IMR-90 (cell line): Measurements from ENCODE around the gene BCL2. TPM values are rescaled to one million over a fixed set of nuclear protein-coding genes. Genes with fewer than 3 reads are reported as not detected.

Experiments used
- ATAC-seq: fragments of 200-7000 bp; cut with Tn5 transposase; 2 replicates; pipeline ENCODE4 v1.9.1; 2020; ENCODE audit warnings: low read depth, mild to moderate bottlenecking, moderate library complexity
- BruUV-seq: library from RNA; stranded (reverse); fragments of 400-500 nt; replicated peaks from 2 replicates; lab custom pipeline; 2021; lab: Mats Ljungman, UMichigan
- CTCF ChIA-PET: fragments of 300-600 bp; formaldehyde crosslinking; extraction: SDS; loops from one replicate; lab custom pipeline; 2021; ENCODE audit warnings: antibody characterized with exemption; lab: Yijun Ruan, JAX
- POLR2A ChIA-PET: fragments of 300-600 bp; sonication (Branson Sonifier 250); formaldehyde crosslinking; loops from one replicate; lab custom pipeline; 2022; ENCODE audit warnings: antibody characterized with exemption; ENCODE audit not compliant: unreplicated experiment; lab: Charles Lee
- DNase-seq: peaks from one replicate; pipeline ENCODE4 v3.0.0; 2013
- H2AFZ ChIP-seq: replicated peaks from 2 replicates; pipeline ENCODE3; 2013; ENCODE audit warnings: low read length, mild to moderate bottlenecking; ENCODE audit not compliant: poor library complexity
- H2AK5ac ChIP-seq: 2 replicates; pipeline ENCODE4 v1.6.1; 2013; ENCODE audit warnings: low read depth, low read length, inconsistent platforms
- H2AK9ac ChIP-seq: replicated peaks from 2 replicates; pipeline ENCODE3; 2013; ENCODE audit warnings: mild to moderate bottlenecking, low read depth, low read length, moderate library complexity; ENCODE audit not compliant: poor library complexity
- H2BK120ac ChIP-seq: 2 replicates; pipeline ENCODE4 v1.6.1; 2013; ENCODE audit warnings: low read depth, low read length, inconsistent platforms
- H2BK15ac ChIP-seq: 3 replicates; pipeline ENCODE4 v1.6.1; 2013; ENCODE audit warnings: low read depth, low read length, inconsistent platforms
- H2BK20ac ChIP-seq: 2 replicates; pipeline ENCODE4 v1.6.1; 2013; ENCODE audit warnings: low read depth, mild to moderate bottlenecking, inconsistent platforms, low read length, moderate library complexity
- H2BK5ac ChIP-seq: 2 replicates; pipeline ENCODE4 v1.6.1; 2013; ENCODE audit warnings: mild to moderate bottlenecking, low read depth, low read length, inconsistent platforms; ENCODE audit not compliant: poor library complexity, severe bottlenecking
- H3K14ac ChIP-seq: replicated peaks from 2 replicates; pipeline ENCODE4 v1.6.1; 2013; ENCODE audit warnings: low read depth, low read length, inconsistent platforms
- H3K18ac ChIP-seq: 2 replicates; pipeline ENCODE4 v1.6.1; 2013; ENCODE audit warnings: low read depth, low read length, control low read depth
- H3K23ac ChIP-seq: 2 replicates; pipeline ENCODE4 v1.6.1; 2013; ENCODE audit warnings: low read depth, low read length, inconsistent platforms
- H3K27ac ChIP-seq: 2 replicates; pipeline ENCODE4 v1.5.1; 2013; ENCODE audit warnings: mild to moderate bottlenecking, control low read depth, low read length; ENCODE audit not compliant: insufficient read depth
- H3K27me3 ChIP-seq: 2 replicates; pipeline ENCODE4 v1.6.1; 2013; ENCODE audit warnings: low read length; ENCODE audit not compliant: control insufficient read depth, insufficient read depth
- H3K36me3 ChIP-seq: 2 replicates; pipeline ENCODE4 v1.6.1; 2013; ENCODE audit warnings: low read length, mixed read lengths; ENCODE audit not compliant: control insufficient read depth, insufficient read depth
- H3K4ac ChIP-seq: 2 replicates; pipeline ENCODE4 v1.6.1; 2013; ENCODE audit warnings: low read depth, low read length, inconsistent platforms
- H3K4me1 ChIP-seq: 2 replicates; pipeline ENCODE4 v1.6.1; 2013; ENCODE audit warnings: low read length, mixed read lengths; ENCODE audit not compliant: control insufficient read depth, insufficient read depth
- H3K4me2 ChIP-seq: 2 replicates; pipeline ENCODE4 v1.6.1; 2013; ENCODE audit warnings: low read depth, mild to moderate bottlenecking, control low read depth, low read length, moderate library complexity
- H3K4me3 ChIP-seq: 2 replicates; pipeline ENCODE4 v1.5.1; 2013; ENCODE audit warnings: low read depth, mild to moderate bottlenecking, control low read depth, low read length, moderate library complexity; ENCODE audit not compliant: insufficient read depth
- H3K56ac ChIP-seq: 2 replicates; pipeline ENCODE4 v1.6.1; 2013; ENCODE audit warnings: low read length, inconsistent platforms; ENCODE audit not compliant: insufficient read depth; ENCODE audit errors: extremely low read depth
- H3K79me1 ChIP-seq, 2 experiments: 2 replicates each; pipeline ENCODE4 v1.6.1; 2013; ENCODE audit warnings: low read length in 2 of 2, inconsistent platforms in 1 of 2, low read depth in 1 of 2
- H3K9ac ChIP-seq: 2 replicates; pipeline ENCODE4 v1.6.1; 2013; ENCODE audit warnings: low read depth, low read length, control low read depth
- H3K9me1 ChIP-seq: 2 replicates; pipeline ENCODE4 v1.6.1; 2013; ENCODE audit warnings: low read length, inconsistent platforms; ENCODE audit not compliant: insufficient read depth
- H3K9me3 ChIP-seq: 2 replicates; pipeline ENCODE4 v1.6.1; 2013; ENCODE audit warnings: low read length; ENCODE audit not compliant: control insufficient read depth, insufficient read depth
- H4K20me1 ChIP-seq: 2 replicates; pipeline ENCODE4 v1.6.1; 2013; ENCODE audit warnings: low read length, inconsistent platforms; ENCODE audit not compliant: insufficient read depth
- H4K5ac ChIP-seq: 2 replicates; pipeline ENCODE4 v1.6.1; 2013; ENCODE audit warnings: mild to moderate bottlenecking, low read depth, low read length, control low read depth
- H4K8ac ChIP-seq, 2 experiments: 2 replicates each; pipeline ENCODE4 v1.6.1; 2013; ENCODE audit warnings: low read depth in 2 of 2, low read length in 2 of 2, control low read depth in 1 of 2, inconsistent platforms in 1 of 2
- H4K91ac ChIP-seq: 2 replicates; pipeline ENCODE4 v1.6.1; 2013; ENCODE audit warnings: low read depth, low read length, inconsistent platforms; ENCODE audit not compliant: insufficient read depth
- BHLHE40 ChIP-seq: fragments of 150-350 bp; IDR thresholded peaks from 2 replicates; pipeline ENCODE4 v1.6.1; 2016; ENCODE audit warnings: mild to moderate bottlenecking, low read depth, low read length
- CEBPB ChIP-seq: IDR thresholded peaks from 2 replicates; pipeline ENCODE4 v1.6.1; 2012; ENCODE audit warnings: low read depth, low read length, improper control_type of control experiment
- CHD1 ChIP-seq: IDR thresholded peaks from 2 replicates; pipeline ENCODE4 v1.6.1; 2012; ENCODE audit warnings: low read depth, low read length, improper control_type of control experiment
- ELK1 ChIP-seq: fragments of 150-350 bp; IDR thresholded peaks from 2 replicates; pipeline ENCODE4 v1.6.1; 2016; ENCODE audit warnings: low read depth, mild to moderate bottlenecking, low read length, moderate library complexity, borderline replicate concordance
- FOS ChIP-seq: fragments of 150-350 bp; IDR thresholded peaks from 2 replicates; pipeline ENCODE4 v1.6.1; 2016; ENCODE audit warnings: low read depth, low read length
- MAFK ChIP-seq: IDR thresholded peaks from 2 replicates; pipeline ENCODE4 v1.6.1; 2012; ENCODE audit warnings: low read depth, low read length, improper control_type of control experiment
- MAZ ChIP-seq: IDR thresholded peaks from 2 replicates; pipeline ENCODE4 v1.6.1; 2012; ENCODE audit warnings: low read depth, mild to moderate bottlenecking, low read length, improper control_type of control experiment, moderate library complexity, borderline replicate concordance
- MXI1 ChIP-seq: IDR thresholded peaks from 2 replicates; pipeline ENCODE4 v1.6.1; 2012; ENCODE audit warnings: low read depth, mild to moderate bottlenecking, low read length, moderate library complexity, borderline replicate concordance
- NFE2L2 ChIP-seq: fragments of 150-350 bp; IDR thresholded peaks from 2 replicates; pipeline ENCODE4 v1.6.1; 2016; ENCODE audit warnings: low read depth, mild to moderate bottlenecking, low read length
- POLR2A ChIP-seq: IDR thresholded peaks from 2 replicates; pipeline ENCODE4 v1.6.1; 2012; ENCODE audit warnings: mild to moderate bottlenecking, low read depth, low read length
- RAD21 ChIP-seq: IDR thresholded peaks from 2 replicates; pipeline ENCODE4 v1.6.1; 2012; ENCODE audit warnings: low read length, improper control_type of control experiment
- RCOR1 ChIP-seq: IDR thresholded peaks from 2 replicates; pipeline ENCODE4 v1.6.1; 2012; ENCODE audit warnings: mild to moderate bottlenecking, low read length, improper control_type of control experiment; ENCODE audit not compliant: insufficient replicate concordance
- RFX5 ChIP-seq: IDR thresholded peaks from 2 replicates; pipeline ENCODE4 v1.8.0; 2012; ENCODE audit warnings: low read depth, mild to moderate bottlenecking, low read length, moderate library complexity
- SMC3 ChIP-seq: fragments of 150-350 bp; IDR thresholded peaks from 2 replicates; pipeline ENCODE4 v1.6.1; 2016; ENCODE audit warnings: low read depth, mild to moderate bottlenecking, antibody characterized with exemption, low read length, moderate library complexity
- WGBS, 2 experiments: methylation state at CpG; one replicate each; pipeline versions ENCODE4 v1.1.5 to v1.1.7; 2013; ENCODE audit warnings: missing lambda C conversion rate in 2 of 2; ENCODE audit not compliant: insufficient read length in 1 of 2; ENCODE audit errors: extremely low coverage in 2 of 2; 5-methylcytosine and 5-hydroxymethylcytosine counted together
- dilution Hi-C: fragments of 300-500 bp; cut with HindIII; formaldehyde crosslinking; loops from one replicate; pipeline ENCODE4 v1.14.3; 2018; ENCODE audit warnings: low sequenced_read_pairs; ENCODE audit not compliant: unreplicated experiment
- in situ Hi-C: fragments of 300-500 bp; cut with MboI; formaldehyde crosslinking; loops from 3 replicates; pipeline ENCODE4 v1.14.3; 2019; ENCODE audit warnings: low sequenced_read_pairs, inconsistent platforms, mixed read lengths
- intact Hi-C: fragments of 100-400 bp; cut with micrococcal nuclease; formaldehyde crosslinking; loops from 2 replicates; pipeline ENCODE4 v1.10.0; 2022
- polyA plus RNA-seq, 3 experiments: library from polyadenylated mRNA; depleted of rRNA; stranded (reverse); fragments of >200 nt; gene quantifications; 2 replicates each; pipeline ENCODE4 v1.2.3, GENCODE V29; 2012; ENCODE audit warnings: low replicate concordance in 1 of 3
- total RNA-seq: library from RNA; depleted of rRNA; stranded (reverse); fragments of >200 nt; gene quantifications from 2 replicates; pipeline ENCODE4 v1.2.3, GENCODE V29; 2012
- TF ChIP-seq, protein P1 (sequence below): conservative IDR thresholded peaks from 2 replicates; pipeline ENCODE4 v1.5.1; 2012; ENCODE audit warnings: mild to moderate bottlenecking, low read depth, low read length, improper control_type of control experiment
- TF ChIP-seq, protein P2 (sequence below): fragments of 150-350 bp; IDR thresholded peaks from 2 replicates; pipeline ENCODE4 v1.6.1; 2017; ENCODE audit warnings: mild to moderate bottlenecking, antibody characterized with exemption, low read length, low read depth

The BCL2 gene
- total and polyA plus RNA-seq, 2 of the 4 experiments (the other 2 are of a cell fraction) = 0.24 to 0.54 TPM

DNA sequence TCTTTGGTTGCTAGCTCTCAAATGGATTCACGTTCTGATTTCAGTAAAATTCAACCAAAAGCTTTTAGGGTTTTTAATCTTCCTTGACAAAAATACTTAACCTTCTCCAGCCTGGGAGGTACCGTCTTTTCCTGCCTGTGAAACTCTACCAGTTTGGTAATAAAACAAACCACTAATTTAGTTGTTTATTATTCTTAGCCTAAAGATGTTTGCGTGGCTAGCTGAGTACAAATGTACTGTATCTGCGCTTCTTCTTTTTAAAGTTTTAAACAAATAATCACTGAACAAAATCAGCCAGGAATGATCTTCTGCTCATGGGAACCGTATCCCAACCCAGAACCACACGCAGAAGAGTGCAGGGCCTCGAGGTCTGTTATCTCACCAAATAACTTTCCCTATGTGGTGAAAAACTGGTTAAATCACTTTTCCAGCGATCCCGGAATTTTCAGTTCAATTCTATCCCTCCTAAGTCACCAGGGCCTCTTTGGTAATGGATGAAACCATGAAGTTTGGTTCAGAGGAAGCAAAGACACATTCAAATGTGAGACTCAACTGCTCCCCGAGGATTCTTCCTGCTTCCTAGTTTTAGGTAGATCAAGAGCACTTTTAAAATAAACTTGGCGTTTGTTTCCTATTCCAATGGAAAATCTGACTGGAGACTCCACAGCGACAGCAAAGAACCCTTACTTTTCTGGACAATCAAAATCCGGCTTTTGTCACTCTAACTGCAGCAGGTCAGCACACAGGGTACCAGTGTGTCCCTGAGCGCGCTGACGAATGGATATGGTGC lies 36.1 kb downstream of the BCL2 start:
- ChIA-PET POLR2A (no interaction called here), CTCF (no interaction called here)
- no TSS peak for BruUV-seq
- Histone ChIP-seq H3K4me3 (no peak overlapping the region), H3K36me3 (no peaks in the 10 kb centered on the region), H2BK5ac (no peak overlapping the region), H3K27ac (no peak overlapping the region), H3K27me3 (peaks cover 1% of the 10 kb centered on the region), H4K91ac (no peak overlapping the region), H3K14ac (no peak overlapping the region), H2BK15ac (no peak overlapping the region), H3K4ac (no peak overlapping the region), H3K9ac (no peak overlapping the region), H2AK9ac (no peak overlapping the region), H2BK120ac (no peak overlapping the region), H3K23ac (no peak overlapping the region), H4K5ac (no peak overlapping the region), H3K9me1 (no peaks in the 10 kb centered on the region), H3K56ac (no peak overlapping the region), H3K4me1 (no peaks in the 10 kb centered on the region), H3K79me1 (no peaks in the 10 kb centered on the region), H2BK20ac (no peak overlapping the region), H4K8ac (no peak overlapping the region), H2AFZ (no peak overlapping the region), H4K20me1 (no peaks in the 10 kb centered on the region), H3K18ac (no peak overlapping the region), H2AK5ac (no peak overlapping the region), H3K9me3 (no peaks in the 10 kb centered on the region), H3K4me2 (no peak overlapping the region)
- no peak for ATAC-seq
- no peak for TF ChIP-seq MAZ
- TF ChIP-seq, protein P1, sequence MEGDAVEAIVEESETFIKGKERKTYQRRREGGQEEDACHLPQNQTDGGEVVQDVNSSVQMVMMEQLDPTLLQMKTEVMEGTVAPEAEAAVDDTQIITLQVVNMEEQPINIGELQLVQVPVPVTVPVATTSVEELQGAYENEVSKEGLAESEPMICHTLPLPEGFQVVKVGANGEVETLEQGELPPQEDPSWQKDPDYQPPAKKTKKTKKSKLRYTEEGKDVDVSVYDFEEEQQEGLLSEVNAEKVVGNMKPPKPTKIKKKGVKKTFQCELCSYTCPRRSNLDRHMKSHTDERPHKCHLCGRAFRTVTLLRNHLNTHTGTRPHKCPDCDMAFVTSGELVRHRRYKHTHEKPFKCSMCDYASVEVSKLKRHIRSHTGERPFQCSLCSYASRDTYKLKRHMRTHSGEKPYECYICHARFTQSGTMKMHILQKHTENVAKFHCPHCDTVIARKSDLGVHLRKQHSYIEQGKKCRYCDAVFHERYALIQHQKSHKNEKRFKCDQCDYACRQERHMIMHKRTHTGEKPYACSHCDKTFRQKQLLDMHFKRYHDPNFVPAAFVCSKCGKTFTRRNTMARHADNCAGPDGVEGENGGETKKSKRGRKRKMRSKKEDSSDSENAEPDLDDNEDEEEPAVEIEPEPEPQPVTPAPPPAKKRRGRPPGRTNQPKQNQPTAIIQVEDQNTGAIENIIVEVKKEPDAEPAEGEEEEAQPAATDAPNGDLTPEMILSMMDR = no peak
- TF ChIP-seq BHLHE40 = no peak
- no peak for TF ChIP-seq SMC3
- no peak for TF ChIP-seq RAD21
- TF ChIP-seq FOS = no peak
- TF ChIP-seq NFE2L2 = no peak
- no peak for TF ChIP-seq POLR2A
- TF ChIP-seq, protein P2, sequence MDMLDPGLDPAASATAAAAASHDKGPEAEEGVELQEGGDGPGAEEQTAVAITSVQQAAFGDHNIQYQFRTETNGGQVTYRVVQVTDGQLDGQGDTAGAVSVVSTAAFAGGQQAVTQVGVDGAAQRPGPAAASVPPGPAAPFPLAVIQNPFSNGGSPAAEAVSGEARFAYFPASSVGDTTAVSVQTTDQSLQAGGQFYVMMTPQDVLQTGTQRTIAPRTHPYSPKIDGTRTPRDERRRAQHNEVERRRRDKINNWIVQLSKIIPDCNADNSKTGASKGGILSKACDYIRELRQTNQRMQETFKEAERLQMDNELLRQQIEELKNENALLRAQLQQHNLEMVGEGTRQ = no peak
- no peak for TF ChIP-seq MXI1
- no peak for TF ChIP-seq MAFK
- no peak for TF ChIP-seq CHD1
- no peak for TF ChIP-seq RCOR1
- TF ChIP-seq CEBPB = no peak
- no peak for TF ChIP-seq RFX5
- no peak for TF ChIP-seq ELK1
- WGBS, 2 experiments = 83% methylated on average over 3 of the region's 16 CpGs; no CpG with 5 or more reads in 1 of the 2 experiments
- no peak for DNase-seq
- intact Hi-C loops = no loop called here
- in situ Hi-C loops = no loop called here
- dilution Hi-C loops = no loop called here
